Tibial nerve (tissue), 4 donors: ENCODE data around the gene CLASP2.

ENCODE experiments used
- CTCF ChIP-seq, 5 experiments: fragments of 200-600 bp in 3 of 5; fragments of 450-650 bp in 2 of 5; sonication (generic) in 3 of 5; IDR thresholded peaks; one replicate each; pipeline ENCODE4 v1.5.1; 2016 to 2019; ENCODE audit warnings: antibody characterized with exemption in 5 of 5, mild to moderate bottlenecking in 3 of 5, moderate library complexity in 2 of 5
- EP300 ChIP-seq, 2 donors: sonication (generic); formaldehyde crosslinking; IDR thresholded peaks; one replicate each; pipeline ENCODE4 v1.6.1; 2017; ENCODE audit warnings: antibody characterized with exemption in 2 of 2, mild to moderate bottlenecking in 1 of 2
- POLR2A ChIP-seq, 2 donors: fragments of 450-650 bp; IDR thresholded peaks; one replicate each; pipeline ENCODE4 v1.6.1; 2017; ENCODE audit warnings: antibody characterized with exemption in 2 of 2, mild to moderate bottlenecking in 2 of 2, moderate library complexity in 2 of 2

DNA sequence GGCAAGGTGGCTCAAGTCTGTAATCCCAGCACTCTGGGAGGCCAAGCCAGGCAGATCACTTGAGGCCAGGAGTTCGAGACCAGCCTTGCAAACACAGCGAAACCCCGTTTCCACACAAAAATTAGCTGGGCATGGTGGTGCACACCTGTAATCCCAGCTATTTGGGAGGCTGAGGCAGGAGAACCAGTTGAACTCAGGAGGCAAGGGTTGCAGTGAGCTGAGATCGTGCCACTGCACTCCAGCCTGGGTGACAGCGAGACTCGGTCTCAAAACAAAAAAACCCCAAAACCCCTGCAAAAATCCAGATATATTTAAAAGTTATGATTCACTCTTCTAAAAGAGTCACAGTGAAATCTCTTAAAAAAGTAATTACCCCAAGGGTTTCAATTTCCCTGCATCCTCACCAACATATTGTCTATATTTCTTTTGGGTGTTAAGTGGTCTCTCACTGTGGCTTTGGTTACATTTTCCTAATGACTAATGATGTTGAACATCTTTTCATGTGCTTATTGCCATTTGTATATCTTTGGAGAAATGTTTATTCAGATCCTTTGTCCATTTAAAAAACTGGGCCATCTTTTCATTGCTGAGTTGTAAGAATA lies 204.7 kb downstream of the CLASP2 start:
- TF ChIP-seq CTCF (IDR thresholded peaks at IDR 0.05) = no peak
- TF ChIP-seq POLR2A (IDR thresholded peaks at IDR 0.05) = no peak
- TF ChIP-seq EP300 (IDR thresholded peaks at IDR 0.05) = no peak
